ENCODE data around the gene RET.

GRCh38 chr10:43046288-43046991 is 30.4 kb upstream of the RET start:
- TF ChIP-seq CTCF (IDR thresholded peaks at IDR 0.05) (no peak), POLR2A (IDR thresholded peaks at IDR 0.05) (no peak)

Data from thyroid gland (tissue), 4 donors.